ENCODE results near the gene CAMK1D.

- TF ChIP-seq, protein P1, sequence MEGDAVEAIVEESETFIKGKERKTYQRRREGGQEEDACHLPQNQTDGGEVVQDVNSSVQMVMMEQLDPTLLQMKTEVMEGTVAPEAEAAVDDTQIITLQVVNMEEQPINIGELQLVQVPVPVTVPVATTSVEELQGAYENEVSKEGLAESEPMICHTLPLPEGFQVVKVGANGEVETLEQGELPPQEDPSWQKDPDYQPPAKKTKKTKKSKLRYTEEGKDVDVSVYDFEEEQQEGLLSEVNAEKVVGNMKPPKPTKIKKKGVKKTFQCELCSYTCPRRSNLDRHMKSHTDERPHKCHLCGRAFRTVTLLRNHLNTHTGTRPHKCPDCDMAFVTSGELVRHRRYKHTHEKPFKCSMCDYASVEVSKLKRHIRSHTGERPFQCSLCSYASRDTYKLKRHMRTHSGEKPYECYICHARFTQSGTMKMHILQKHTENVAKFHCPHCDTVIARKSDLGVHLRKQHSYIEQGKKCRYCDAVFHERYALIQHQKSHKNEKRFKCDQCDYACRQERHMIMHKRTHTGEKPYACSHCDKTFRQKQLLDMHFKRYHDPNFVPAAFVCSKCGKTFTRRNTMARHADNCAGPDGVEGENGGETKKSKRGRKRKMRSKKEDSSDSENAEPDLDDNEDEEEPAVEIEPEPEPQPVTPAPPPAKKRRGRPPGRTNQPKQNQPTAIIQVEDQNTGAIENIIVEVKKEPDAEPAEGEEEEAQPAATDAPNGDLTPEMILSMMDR (conservative IDR thresholded peaks at IDR 0.05), result no peak
- TF ChIP-seq EZH2 (IDR thresholded peaks at IDR 0.05; ENCODE audit: low read depth), result no peak
Measured at GRCh38 chr10:12699258-12699700, 349.9 kb downstream of the CAMK1D start.

Data from PC-9 (cell line).